Adipocyte (in vitro differentiated cells): Measurements from ENCODE around the gene MAD2L1.
"Not testable (repeated sequence)": the region's sequence is repeated elsewhere in the genome, so short reads cannot be mapped to it uniquely, and the experiment has no call there.

Experiments
- DNase-seq: peaks from one replicate; pipeline ENCODE4 v3.0.0-alpha.2; 2015; ENCODE audit warnings: low read depth
- H3K27me3 ChIP-seq: replicated peaks from 2 replicates; pipeline ENCODE4 v1.7.0; 2013; ENCODE audit warnings: mild to moderate bottlenecking, low read length, moderate library complexity; ENCODE audit not compliant: control insufficient read depth, insufficient read depth
- H3K36me3 ChIP-seq: 2 replicates; pipeline ENCODE4 v1.7.0; 2013; ENCODE audit warnings: low read length, mild to moderate bottlenecking, moderate library complexity; ENCODE audit not compliant: control insufficient read depth, insufficient read depth, severe bottlenecking
- H3K4me1 ChIP-seq: 2 replicates; pipeline ENCODE4 v1.7.0; 2013; ENCODE audit warnings: mild to moderate bottlenecking, low read length, moderate library complexity; ENCODE audit not compliant: control insufficient read depth, insufficient read depth
- H3K4me3 ChIP-seq: 2 replicates; pipeline ENCODE4 v1.7.0; 2013; ENCODE audit warnings: mild to moderate bottlenecking, low read length, moderate library complexity
- H3K9ac ChIP-seq: 2 replicates; pipeline ENCODE4 v1.7.0; 2013; ENCODE audit warnings: mild to moderate bottlenecking, low read length, moderate library complexity
- H3K9me3 ChIP-seq: 2 replicates; pipeline ENCODE4 v1.7.0; 2013; ENCODE audit warnings: mild to moderate bottlenecking, low read length, moderate library complexity; ENCODE audit not compliant: control insufficient read depth

The MAD2L1 gene

GRCh38 chr4:120081726-120082125 is 15.1 kb upstream of the MAD2L1 start:
- DNase-seq, result no peak
- peaks cover 2% of the 10 kb centered on the region for H3K4me1 ChIP-seq
- H3K9ac ChIP-seq, result no peak overlapping the region
- H3K36me3 ChIP-seq, result no peaks in the 10 kb centered on the region
- no peaks in the 10 kb centered on the region for H3K9me3 ChIP-seq
- H3K27me3 ChIP-seq, result no peaks in the 10 kb centered on the region
- H3K4me3 ChIP-seq, result no peak overlapping the region

- Histone ChIP-seq H3K9me3 (no peaks in the 10 kb centered on the region), H3K4me1 (peaks cover 2% of the 10 kb centered on the region), H3K9ac (no peak overlapping the region), H3K36me3 (no peaks in the 10 kb centered on the region), H3K27me3 (no peaks in the 10 kb centered on the region), H3K4me3 (no peak overlapping the region)
- DNase-seq, result no peak
Observed at GRCh38 chr4:120080533-120080932, 13.9 kb upstream of the MAD2L1 start.

DNA sequence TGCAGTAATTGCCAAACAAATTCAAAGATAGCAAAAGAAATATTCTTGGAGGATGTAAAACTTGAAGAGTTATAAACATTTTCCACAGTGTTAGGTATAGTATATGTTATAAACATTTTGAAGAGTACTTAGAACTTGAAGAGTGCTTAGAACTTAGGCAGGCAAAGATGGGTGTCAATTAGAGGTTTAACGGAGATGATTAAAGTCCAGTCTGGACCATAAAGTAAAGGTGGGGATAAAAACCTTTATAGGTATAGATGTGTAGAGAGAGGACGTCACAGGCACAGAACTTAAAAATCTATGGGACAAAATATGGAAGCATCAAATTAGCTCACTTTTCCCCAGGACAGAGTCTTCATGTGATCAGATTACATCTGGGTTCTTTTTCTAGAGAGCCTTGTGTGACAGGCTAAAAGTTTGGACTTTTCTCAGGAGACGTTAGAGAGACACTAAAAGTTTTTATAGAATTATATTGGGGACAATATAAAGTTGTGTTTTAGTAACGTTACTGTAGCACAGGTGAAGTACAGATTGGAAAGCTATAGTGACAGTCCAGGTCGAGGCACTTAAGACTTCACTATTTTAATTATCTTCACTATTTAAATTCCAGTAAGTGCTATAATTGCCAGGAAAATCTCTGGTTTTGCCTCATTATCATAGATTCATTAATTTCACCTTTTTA is 13.3 kb upstream of the MAD2L1 start:
- Histone ChIP-seq H3K9me3 (no peaks in the 10 kb centered on the region), H3K9ac (no peak overlapping the region), H3K4me1 (peaks cover 2% of the 10 kb centered on the region), H3K36me3 (no peaks in the 10 kb centered on the region), H3K4me3 (no peak overlapping the region), H3K27me3 (no peaks in the 10 kb centered on the region)
- DNase-seq, result no peak

GRCh38 chr4:120078216-120078615 is 11.6 kb upstream of the MAD2L1 start:
- Histone ChIP-seq H3K4me1 (peaks cover 2% of the 10 kb centered on the region), H3K4me3 (no peak overlapping the region), H3K36me3 (no peaks in the 10 kb centered on the region), H3K27me3 (no peaks in the 10 kb centered on the region), H3K9me3 (no peaks in the 10 kb centered on the region), H3K9ac (no peak overlapping the region)
- DNase-seq, result no peak

DNA sequence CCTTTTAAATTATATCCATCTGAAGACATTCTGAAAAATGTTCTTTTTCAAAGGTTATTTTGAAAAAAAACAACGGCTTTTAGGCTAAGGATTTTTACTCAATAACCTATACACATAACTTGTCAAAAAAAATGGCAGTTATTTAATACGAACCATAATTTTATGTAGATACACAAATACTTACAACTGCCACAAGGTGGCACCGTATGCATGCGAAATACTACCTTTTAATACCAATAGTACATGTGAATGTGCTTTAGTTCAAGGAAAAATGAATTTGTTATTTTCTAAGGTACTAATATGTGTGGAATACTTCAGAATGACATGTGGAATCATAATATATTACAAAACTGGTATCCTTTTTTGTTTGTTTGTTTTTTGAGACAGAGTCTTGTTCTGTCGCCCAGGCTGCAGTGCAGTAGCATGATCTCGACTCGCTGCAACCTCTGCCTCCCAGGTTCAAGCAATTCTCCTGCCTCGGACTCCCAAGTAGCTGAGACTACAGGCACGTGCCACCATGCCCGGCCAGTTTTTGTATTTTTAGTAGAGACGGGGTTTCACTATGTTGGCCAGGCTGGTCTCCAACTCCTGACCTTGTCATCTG is 4.6 kb upstream of the MAD2L1 start:
- peak overlapping the region; percentile 21 for H3K9ac ChIP-seq
- no peaks in the 10 kb centered on the region for H3K27me3 ChIP-seq
- no peaks in the 10 kb centered on the region for H3K36me3 ChIP-seq
- peaks cover 17% of the 10 kb centered on the region for H3K4me1 ChIP-seq
- DNase-seq, result peak; percentile 90
- H3K9me3 ChIP-seq, result no peaks in the 10 kb centered on the region
- no peak overlapping the region for H3K4me3 ChIP-seq

DNA sequence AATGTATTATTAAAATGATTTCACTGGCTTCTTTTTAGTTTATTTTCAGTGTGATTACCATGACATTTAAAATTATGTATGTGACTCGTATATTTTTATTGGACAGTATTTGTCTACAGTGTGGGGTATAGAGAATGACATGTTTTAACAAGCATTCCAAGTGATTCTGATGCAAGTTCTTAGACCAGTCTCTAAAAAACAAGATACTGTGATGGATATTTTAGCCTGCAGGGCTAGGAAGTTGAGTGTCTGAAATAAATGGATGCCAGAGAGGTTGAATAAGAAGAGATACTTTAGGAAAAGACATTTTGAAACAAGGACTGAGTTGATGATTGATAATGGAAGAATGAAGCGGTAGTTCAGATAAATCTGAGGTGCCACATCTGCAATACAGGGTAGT is 3.5 kb upstream of the MAD2L1 start:
- peaks cover 26% of the 10 kb centered on the region for H3K4me1 ChIP-seq
- peak; percentile 42 for DNase-seq
- H3K27me3 ChIP-seq, result no peaks in the 10 kb centered on the region
- peak overlapping the region; percentile 21 for H3K9ac ChIP-seq
- H3K9me3 ChIP-seq, result no peaks in the 10 kb centered on the region
- H3K4me3 ChIP-seq, result no peak overlapping the region
- no peaks in the 10 kb centered on the region for H3K36me3 ChIP-seq

GRCh38 chr4:120065974-120066516 is 603 bp downstream of the MAD2L1 start:
- no peak for DNase-seq
- Histone ChIP-seq H3K4me3 (peak overlapping the region; percentile 87), H3K27me3 (no peaks in the 10 kb centered on the region), H3K9ac (peak overlapping the region; percentile 93), H3K9me3 (no peaks in the 10 kb centered on the region), H3K4me1 (peaks cover 26% of the 10 kb centered on the region), H3K36me3 (no peaks in the 10 kb centered on the region)

DNA sequence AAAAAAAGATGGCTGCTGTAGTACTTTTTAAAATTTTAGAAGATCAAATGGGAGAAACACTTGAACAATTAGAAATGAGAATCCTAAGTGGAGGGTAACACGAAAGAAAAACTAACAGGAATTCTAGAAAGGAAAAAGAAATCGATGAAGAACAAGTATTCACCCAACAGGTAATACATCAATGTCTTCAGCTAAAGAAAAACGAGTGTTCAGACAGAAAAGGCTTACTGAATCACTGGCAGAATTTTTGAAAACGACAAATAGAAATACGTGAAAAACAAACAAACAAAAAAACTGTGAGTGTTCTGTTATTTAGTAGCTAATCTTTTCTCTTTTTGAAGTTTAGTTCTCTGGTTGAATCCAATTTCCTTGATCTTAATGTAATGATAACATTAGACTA is 1.8 kb downstream of the MAD2L1 start:
- no peaks in the 10 kb centered on the region for H3K36me3 ChIP-seq
- H3K4me3 ChIP-seq, result no peak overlapping the region
- no peak for DNase-seq

GRCh38 chr4:120063711-120064110 is 2.9 kb downstream of the MAD2L1 start:
- not testable (repeated sequence) for H3K4me3 ChIP-seq, DNase-seq, H3K9ac ChIP-seq, H3K36me3 ChIP-seq, H3K9me3 ChIP-seq, H3K27me3 ChIP-seq
- peaks cover 15% of the 10 kb centered on the region for H3K4me1 ChIP-seq

More for the DNA sequence above, 1.8 kb downstream of the MAD2L1 start:
- Histone ChIP-seq H3K4me1 (peaks cover 17% of the 10 kb centered on the region), H3K9me3 (no peaks in the 10 kb centered on the region), H3K27me3 (no peaks in the 10 kb centered on the region), H3K9ac (no peak overlapping the region)

DNA sequence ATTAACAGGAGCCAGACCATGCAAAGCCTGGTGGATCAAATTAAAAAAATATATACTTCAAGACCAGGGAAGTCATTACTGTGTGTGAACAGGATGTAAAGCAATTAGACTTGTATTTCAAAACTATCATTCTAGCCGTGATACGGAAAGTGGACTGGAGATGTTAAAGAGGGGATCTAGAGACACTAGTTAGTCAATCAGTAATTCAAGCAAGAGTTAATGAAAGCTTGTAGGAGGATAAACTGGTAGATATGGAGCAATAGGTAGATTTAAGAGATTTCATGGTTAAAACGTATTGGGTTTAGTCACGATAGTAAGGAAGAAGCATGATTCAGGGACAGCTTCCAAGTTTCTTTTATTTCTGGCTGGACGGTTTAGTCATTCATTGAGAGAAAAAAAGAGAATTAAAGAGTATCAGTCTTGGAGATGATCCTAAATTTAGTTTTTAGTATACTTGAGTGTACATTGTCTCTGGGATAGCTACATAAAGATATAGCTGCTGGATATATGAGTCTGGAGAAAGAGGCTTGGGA is 3.9 kb downstream of the MAD2L1 start:
- H3K4me3 ChIP-seq, result no peak overlapping the region
- no peaks in the 10 kb centered on the region for H3K27me3 ChIP-seq
- no peaks in the 10 kb centered on the region for H3K9me3 ChIP-seq
- DNase-seq, result no peak
- H3K9ac ChIP-seq, result no peak overlapping the region
- no peaks in the 10 kb centered on the region for H3K36me3 ChIP-seq
- H3K4me1 ChIP-seq, result peaks cover 11% of the 10 kb centered on the region

GRCh38 chr4:120059036-120059435 is 7.6 kb downstream of the MAD2L1 start:
- Histone ChIP-seq H3K4me1 (peaks cover 13% of the 10 kb centered on the region), H3K27me3 (no peaks in the 10 kb centered on the region), H3K4me3 (no peak overlapping the region), H3K9ac (no peak overlapping the region), H3K9me3 (no peaks in the 10 kb centered on the region), H3K36me3 (no peaks in the 10 kb centered on the region)
- no peak for DNase-seq
